Transverse colon (tissue), 4 donors: ENCODE data around the gene DUSP2.

Source experiments
- CTCF ChIP-seq, 5 experiments: fragments of 200-600 bp in 3 of 5; fragments of 450-650 bp in 2 of 5; sonication (generic) in 3 of 5; IDR thresholded peaks; 1 replicate in 2 of 5; 2 replicates in 3 of 5; pipeline ENCODE4 v1.5.1; 2016 to 2017; ENCODE audit warnings: antibody characterized with exemption in 5 of 5, inconsistent platforms in 3 of 5, mild to moderate bottlenecking in 2 of 5, moderate library complexity in 1 of 5
- EP300 ChIP-seq: sonication (generic); formaldehyde crosslinking; IDR thresholded peaks from one replicate; pipeline ENCODE4 v1.6.1; 2017; ENCODE audit warnings: antibody characterized with exemption, low read depth
- POLR2A ChIP-seq: fragments of 450-650 bp; IDR thresholded peaks from one replicate; pipeline ENCODE4 v1.6.1; 2016; ENCODE audit warnings: antibody characterized with exemption, mild to moderate bottlenecking, moderate library complexity
- POLR2AphosphoS5 ChIP-seq, 3 donors: sonication (generic); formaldehyde crosslinking; IDR thresholded peaks; one replicate each; pipeline ENCODE4 v1.6.1; 2016; ENCODE audit warnings: antibody characterized with exemption in 3 of 3

GRCh38 chr2:96118698-96119388, 26.4 kb downstream of the DUSP2 start:
- TF ChIP-seq POLR2A, result no peak
- no peak for TF ChIP-seq CTCF (IDR thresholded peaks at IDR 0.05)
- no peak for TF ChIP-seq EP300
- no peak for TF ChIP-seq POLR2AphosphoS5 (IDR thresholded peaks at IDR 0.05)
